ENCODE results near the gene GSPT1. TPM values are rescaled to one million over a fixed set of nuclear protein-coding genes. Genes with fewer than 3 reads are reported as not detected.
"Not testable (repeated sequence)": the region's sequence is repeated elsewhere in the genome, so short reads cannot be mapped to it uniquely, and the experiment has no call there.

Gene GSPT1
- total RNA-seq, 1 experiment from 2014 or later, result 173 TPM

- H2BK15ac ChIP-seq (ENCODE audit: low read depth, low read length), result no peak overlapping the region
- no peak overlapping the region for H2BK12ac ChIP-seq (ENCODE audit: insufficient read length, low read depth, low read length)
- Mint-ChIP-seq H3K27me3 (ENCODE audit: low read depth) (no peaks in the 10 kb centered on the region), H3K36me3 (ENCODE audit: insufficient read depth in 1 of 3, low read depth in 3 of 3) (no peaks in the 10 kb centered on the region), H3K27ac (no peak overlapping the region), H3K9me3 (no peaks in the 10 kb centered on the region; a peak in 1 of 5 replicates), H3K4me3 (no peak overlapping the region), H3K4me1 (peaks cover 4 to 5% of the 10 kb centered on the region in 2 experiments)
- H3K4me2 ChIP-seq (ENCODE audit: insufficient read depth, insufficient read length, low read length), result no peak overlapping the region
- no peak overlapping the region for H3K23ac ChIP-seq (ENCODE audit: insufficient read length, low read depth, low read length)
- no peak overlapping the region for H3K18ac ChIP-seq (ENCODE audit: insufficient read length, low read depth, low read length)
- TF ChIP-seq, protein P1, sequence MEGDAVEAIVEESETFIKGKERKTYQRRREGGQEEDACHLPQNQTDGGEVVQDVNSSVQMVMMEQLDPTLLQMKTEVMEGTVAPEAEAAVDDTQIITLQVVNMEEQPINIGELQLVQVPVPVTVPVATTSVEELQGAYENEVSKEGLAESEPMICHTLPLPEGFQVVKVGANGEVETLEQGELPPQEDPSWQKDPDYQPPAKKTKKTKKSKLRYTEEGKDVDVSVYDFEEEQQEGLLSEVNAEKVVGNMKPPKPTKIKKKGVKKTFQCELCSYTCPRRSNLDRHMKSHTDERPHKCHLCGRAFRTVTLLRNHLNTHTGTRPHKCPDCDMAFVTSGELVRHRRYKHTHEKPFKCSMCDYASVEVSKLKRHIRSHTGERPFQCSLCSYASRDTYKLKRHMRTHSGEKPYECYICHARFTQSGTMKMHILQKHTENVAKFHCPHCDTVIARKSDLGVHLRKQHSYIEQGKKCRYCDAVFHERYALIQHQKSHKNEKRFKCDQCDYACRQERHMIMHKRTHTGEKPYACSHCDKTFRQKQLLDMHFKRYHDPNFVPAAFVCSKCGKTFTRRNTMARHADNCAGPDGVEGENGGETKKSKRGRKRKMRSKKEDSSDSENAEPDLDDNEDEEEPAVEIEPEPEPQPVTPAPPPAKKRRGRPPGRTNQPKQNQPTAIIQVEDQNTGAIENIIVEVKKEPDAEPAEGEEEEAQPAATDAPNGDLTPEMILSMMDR (conservative IDR thresholded peaks at IDR 0.05), result no peak
- H3K4ac ChIP-seq (ENCODE audit: low read depth, low read length), result no peak overlapping the region
- no peaks in the 10 kb centered on the region for H3K9me3 ChIP-seq (ENCODE audit: control insufficient read depth, low read depth, low read length)
- H4K8ac ChIP-seq (replicated peaks; ENCODE audit: insufficient read length, low read depth, low read length), result no peak overlapping the region
- H3K14ac ChIP-seq (ENCODE audit: insufficient read depth, low read length), result no peak overlapping the region
- H3K79me2 ChIP-seq (ENCODE audit: insufficient read depth, low read length), result no peaks in the 10 kb centered on the region
- H3T11ph ChIP-seq (ENCODE audit: low read length), result no peak overlapping the region
- H3K23me2 ChIP-seq (ENCODE audit: insufficient read length, low read depth, low read length, poor library complexity, severe bottlenecking), result no peaks in the 10 kb centered on the region
- H4K5ac ChIP-seq (ENCODE audit: insufficient read length, low read depth, low read length), result no peak overlapping the region
- no peaks in the 10 kb centered on the region for H3K4me1 ChIP-seq (ENCODE audit: insufficient read depth, low read length)
- no peak overlapping the region for H2AFZ ChIP-seq (ENCODE audit: low read length)
- no peaks in the 10 kb centered on the region for H3K27me3 ChIP-seq (ENCODE audit: insufficient read depth, low read length)
- no peaks in the 10 kb centered on the region for H4K20me1 ChIP-seq (ENCODE audit: control insufficient read depth, insufficient read depth, insufficient read length)
- H3K79me1 ChIP-seq (ENCODE audit: insufficient read depth, low read depth, low read length, poor library complexity, severe bottlenecking), result no peaks in the 10 kb centered on the region
- DNase-seq, result no peak
- H2BK5ac ChIP-seq (ENCODE audit: insufficient read length, low read length), result no peak overlapping the region
- no peak overlapping the region for H3K27ac ChIP-seq (ENCODE audit: insufficient read length, low read depth, low read length)
- no peak overlapping the region for H3K56ac ChIP-seq (ENCODE audit: insufficient read length, low read depth, low read length)
- no peak overlapping the region for H2AK5ac ChIP-seq (ENCODE audit: insufficient read length, low read length)
- no peak overlapping the region for H3K9ac ChIP-seq (ENCODE audit: extremely low read depth, insufficient read length, low read length)
- H2BK20ac ChIP-seq (ENCODE audit: low read depth, low read length, poor library complexity, severe bottlenecking), result no peak overlapping the region
- WGBS (ENCODE audit: extremely low coverage, insufficient read length, low lambda C conversion rate), result no CpG with 5 or more reads among the region's 5 CpGs
- no peak overlapping the region for H4K91ac ChIP-seq (ENCODE audit: insufficient read length, low read depth, low read length)
- H2BK120ac ChIP-seq (ENCODE audit: low read depth, low read length, poor library complexity, severe bottlenecking), result no peak overlapping the region
These were observed 91.4 kb downstream of the GSPT1 start for GRCh38 chr16:11824362-11824761.

DNA sequence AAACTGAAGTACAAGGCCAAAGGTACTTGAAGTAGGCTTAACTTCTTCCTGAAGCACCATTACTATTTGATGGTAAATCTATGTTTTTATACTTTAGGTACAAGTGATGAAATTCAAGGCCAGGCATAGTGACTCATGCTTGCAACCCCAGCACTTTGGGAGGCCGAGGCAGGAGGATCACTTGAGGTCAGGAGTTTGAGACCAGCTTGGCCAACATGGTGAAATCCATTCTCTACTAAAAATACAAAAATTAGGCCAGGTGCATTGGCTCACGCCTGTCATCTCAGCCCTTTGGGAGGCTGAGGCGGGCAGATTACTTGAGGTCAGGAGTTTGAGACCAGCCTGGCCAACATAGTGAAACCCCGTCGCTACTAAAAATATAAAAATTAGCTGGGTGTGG, 92.1 kb downstream of the GSPT1 start:
- not testable (repeated sequence) for H3K4me1 Mint-ChIP-seq; H3K79me1 ChIP-seq (ENCODE audit: insufficient read depth, low read depth, low read length, poor library complexity, severe bottlenecking); H3K18ac ChIP-seq (ENCODE audit: insufficient read length, low read depth, low read length); H3K9me3 ChIP-seq (ENCODE audit: control insufficient read depth, low read depth, low read length); H3K4me1 ChIP-seq (ENCODE audit: insufficient read depth, low read length); H3K27ac Mint-ChIP-seq; H3K14ac ChIP-seq (ENCODE audit: insufficient read depth, low read length); H2BK12ac ChIP-seq (ENCODE audit: insufficient read length, low read depth, low read length); H4K5ac ChIP-seq (ENCODE audit: insufficient read length, low read depth, low read length); H3K23me2 ChIP-seq (ENCODE audit: insufficient read length, low read depth, low read length, poor library complexity, severe bottlenecking); H3K23ac ChIP-seq (ENCODE audit: insufficient read length, low read depth, low read length); H4K20me1 ChIP-seq (ENCODE audit: control insufficient read depth, insufficient read depth, insufficient read length); H3K27me3 Mint-ChIP-seq (ENCODE audit: low read depth); H3K9ac ChIP-seq (ENCODE audit: extremely low read depth, insufficient read length, low read length); H2BK5ac ChIP-seq (ENCODE audit: insufficient read length, low read length); H3K36me3 Mint-ChIP-seq (ENCODE audit: insufficient read depth in 1 of 3, low read depth in 3 of 3); H4K91ac ChIP-seq (ENCODE audit: insufficient read length, low read depth, low read length); H3K4me3 Mint-ChIP-seq; H3T11ph ChIP-seq (ENCODE audit: low read length); H2BK120ac ChIP-seq (ENCODE audit: low read depth, low read length, poor library complexity, severe bottlenecking); H3K56ac ChIP-seq (ENCODE audit: insufficient read length, low read depth, low read length); H3K4me2 ChIP-seq (ENCODE audit: insufficient read depth, insufficient read length, low read length); H2BK15ac ChIP-seq (ENCODE audit: low read depth, low read length); DNase-seq; H3K27ac ChIP-seq (ENCODE audit: insufficient read length, low read depth, low read length); H4K8ac ChIP-seq (replicated peaks; ENCODE audit: insufficient read length, low read depth, low read length); H2AFZ ChIP-seq (ENCODE audit: low read length); H2AK5ac ChIP-seq (ENCODE audit: insufficient read length, low read length); H3K4ac ChIP-seq (ENCODE audit: low read depth, low read length); H3K79me2 ChIP-seq (ENCODE audit: insufficient read depth, low read length); H3K27me3 ChIP-seq (ENCODE audit: insufficient read depth, low read length); H2BK20ac ChIP-seq (ENCODE audit: low read depth, low read length, poor library complexity, severe bottlenecking); H3K9me3 Mint-ChIP-seq
- WGBS (ENCODE audit: extremely low coverage, insufficient read length, low lambda C conversion rate), result no CpG with 5 or more reads among the region's 5 CpGs
